ENCODE measurements around the gene NEO1. TPM values are rescaled to one million over a fixed set of nuclear protein-coding genes. Genes with fewer than 3 reads are reported as not detected.
"Not testable (repeated sequence)": the region's sequence is repeated elsewhere in the genome, so short reads cannot be mapped to it uniquely, and the experiment has no call there.

Gene NEO1
- polyA plus RNA-seq, 1 donor (not counting 4 experiments of a cell fraction or from before 2014, with no cell fraction given), result 4.4 TPM

DNA sequence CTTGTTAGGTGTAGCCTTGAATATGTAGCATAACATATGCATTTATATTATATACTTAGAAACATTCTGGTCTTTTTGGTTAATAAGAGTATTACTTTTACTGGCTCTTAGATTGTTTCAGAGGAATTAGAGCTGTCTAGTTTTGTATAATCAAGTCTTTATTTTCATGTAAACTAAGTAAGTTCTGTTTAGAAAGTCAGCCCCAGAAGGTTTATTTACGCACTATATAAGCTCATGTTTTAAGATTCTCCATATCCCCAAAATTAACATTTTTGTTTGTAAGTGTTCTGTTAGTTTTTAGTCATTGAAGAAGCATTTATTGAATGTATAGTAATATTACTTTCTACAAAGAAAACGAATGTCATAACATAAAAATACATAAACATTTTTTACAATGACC lies 158.4 kb downstream of the NEO1 start:
- DNase-seq (ENCODE audit: low read depth, low spot score), result no peak
- no peaks in the 10 kb centered on the region for H3K9me1 ChIP-seq (ENCODE audit: control insufficient read depth, extremely low read depth, insufficient read depth, low read length)
- dilution Hi-C loops (cut with MboI; ENCODE audit: extremely low pct_ligation_motif_present, low sequenced_read_pairs), result no loop called here
- H2AFZ ChIP-seq (ENCODE audit: control insufficient read depth, low read length), result no peak overlapping the region
- no peaks in the 10 kb centered on the region for H3K36me3 ChIP-seq (ENCODE audit: control insufficient read depth in 2 of 2, extremely low read depth in 1 of 2, insufficient read depth in 2 of 2, low read length in 2 of 2)
- no peak overlapping the region for H3K9ac ChIP-seq (ENCODE audit: control insufficient read depth, extremely low read depth, insufficient read depth, low read length)
- H4K20me1 ChIP-seq (ENCODE audit: control insufficient read depth, extremely low read depth, insufficient read depth, low read length), result no peaks in the 10 kb centered on the region
- no peak for FAIRE-seq
- H3K9me3 ChIP-seq (ENCODE audit: control insufficient read depth, low read depth, low read length), result no peaks in the 10 kb centered on the region
- H3K4me3 ChIP-seq (ENCODE audit: control insufficient read depth in 2 of 3, extremely low read depth in 1 of 3, insufficient read depth in 2 of 3, low read depth in 1 of 3, low read length in 3 of 3), result no peak overlapping the region
- no peak for TF ChIP-seq CTCF (optimal IDR thresholded peaks at IDR 0.05 in 1 of 3, IDR thresholded peaks at IDR 0.05 in 1 of 3, conservative IDR thresholded peaks at IDR 0.05 in 1 of 3; ENCODE audit: extremely low read depth in 1 of 3, insufficient read depth in 2 of 3, low read length in 3 of 3)
- no peak for TF ChIP-seq EZH2 (IDR thresholded peaks at IDR 0.05; ENCODE audit: low read length)
- H3K4me2 ChIP-seq (ENCODE audit: control insufficient read depth, extremely low read depth, insufficient read depth, low read depth, low read length), result no peak overlapping the region
- H3K27ac ChIP-seq (ENCODE audit: control insufficient read depth, insufficient read depth, low read length), result no peak overlapping the region
- no peaks in the 10 kb centered on the region for H3K79me2 ChIP-seq (ENCODE audit: control insufficient read depth, insufficient read depth, low read length)
- H3K4me1 ChIP-seq (ENCODE audit: control insufficient read depth, extremely low read depth, insufficient read depth, low read length), result no peaks in the 10 kb centered on the region
- no peaks in the 10 kb centered on the region for H3K27me3 ChIP-seq (ENCODE audit: control insufficient read depth, extremely low read depth, insufficient read depth, low read length)

DNA sequence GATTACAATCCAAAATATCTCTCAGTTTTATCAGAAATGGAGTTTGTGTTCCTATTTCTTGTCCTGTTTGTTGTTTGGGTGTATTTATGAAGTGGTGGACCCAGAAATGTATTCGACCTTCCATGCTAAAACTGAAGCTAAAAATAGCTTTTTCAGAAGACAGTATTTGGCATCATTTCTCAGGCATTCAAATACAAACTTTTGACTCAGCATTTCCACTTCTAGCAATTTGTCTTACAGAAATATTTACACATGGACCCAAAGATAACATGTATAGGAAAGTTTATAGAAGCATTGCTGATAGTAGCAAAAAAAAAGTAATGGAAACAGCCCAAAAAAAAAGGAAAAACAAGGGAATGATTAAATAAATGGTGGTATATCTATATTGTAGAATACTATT lies 160.2 kb downstream of the NEO1 start:
- no peak overlapping the region for H3K4me2 ChIP-seq (ENCODE audit: control insufficient read depth, extremely low read depth, insufficient read depth, low read depth, low read length)
- dilution Hi-C loops (cut with MboI; ENCODE audit: extremely low pct_ligation_motif_present, low sequenced_read_pairs), result no loop called here

GRCh38 chr15:73221450-73221849 lies 169.2 kb downstream of the NEO1 start:
- H3K9ac ChIP-seq (ENCODE audit: control insufficient read depth, extremely low read depth, insufficient read depth, low read length); H3K27ac ChIP-seq (ENCODE audit: control insufficient read depth, insufficient read depth, low read length); H3K4me3 ChIP-seq (ENCODE audit: control insufficient read depth in 2 of 3, extremely low read depth in 1 of 3, insufficient read depth in 2 of 3, low read depth in 1 of 3, low read length in 3 of 3); H3K4me1 ChIP-seq (ENCODE audit: control insufficient read depth, extremely low read depth, insufficient read depth, low read length); H3K79me2 ChIP-seq (ENCODE audit: control insufficient read depth, insufficient read depth, low read length); H2AFZ ChIP-seq (ENCODE audit: control insufficient read depth, low read length); FAIRE-seq; H3K9me1 ChIP-seq (ENCODE audit: control insufficient read depth, extremely low read depth, insufficient read depth, low read length); H3K4me2 ChIP-seq (ENCODE audit: control insufficient read depth, extremely low read depth, insufficient read depth, low read depth, low read length); H3K36me3 ChIP-seq (ENCODE audit: control insufficient read depth in 2 of 2, extremely low read depth in 1 of 2, insufficient read depth in 2 of 2, low read length in 2 of 2); H3K27me3 ChIP-seq (ENCODE audit: control insufficient read depth, extremely low read depth, insufficient read depth, low read length); H3K9me3 ChIP-seq (ENCODE audit: control insufficient read depth, low read depth, low read length); H4K20me1 ChIP-seq (ENCODE audit: control insufficient read depth, extremely low read depth, insufficient read depth, low read length); DNase-seq (ENCODE audit: low read depth, low spot score); dilution Hi-C loops (cut with MboI; ENCODE audit: extremely low pct_ligation_motif_present, low sequenced_read_pairs): not testable (repeated sequence)

More for the DNA sequence above, 160.2 kb downstream of the NEO1 start:
- Histone ChIP-seq H3K4me1 (ENCODE audit: control insufficient read depth, extremely low read depth, insufficient read depth, low read length) (no peaks in the 10 kb centered on the region), H3K4me3 (ENCODE audit: control insufficient read depth in 2 of 3, extremely low read depth in 1 of 3, insufficient read depth in 2 of 3, low read depth in 1 of 3, low read length in 3 of 3) (no peak overlapping the region), H3K36me3 (ENCODE audit: control insufficient read depth in 2 of 2, extremely low read depth in 1 of 2, insufficient read depth in 2 of 2, low read length in 2 of 2) (no peaks in the 10 kb centered on the region), H3K9ac (ENCODE audit: control insufficient read depth, extremely low read depth, insufficient read depth, low read length) (no peak overlapping the region), H2AFZ (ENCODE audit: control insufficient read depth, low read length) (no peak overlapping the region), H3K27me3 (ENCODE audit: control insufficient read depth, extremely low read depth, insufficient read depth, low read length) (no peaks in the 10 kb centered on the region), H4K20me1 (ENCODE audit: control insufficient read depth, extremely low read depth, insufficient read depth, low read length) (no peaks in the 10 kb centered on the region), H3K9me3 (ENCODE audit: control insufficient read depth, low read depth, low read length) (no peaks in the 10 kb centered on the region), H3K27ac (ENCODE audit: control insufficient read depth, insufficient read depth, low read length) (no peak overlapping the region), H3K79me2 (ENCODE audit: control insufficient read depth, insufficient read depth, low read length) (no peaks in the 10 kb centered on the region), H3K9me1 (ENCODE audit: control insufficient read depth, extremely low read depth, insufficient read depth, low read length) (no peaks in the 10 kb centered on the region)
- DNase-seq (ENCODE audit: low read depth, low spot score) (no peak), FAIRE-seq (no peak)
- TF ChIP-seq CTCF (optimal IDR thresholded peaks at IDR 0.05 in 1 of 3, IDR thresholded peaks at IDR 0.05 in 1 of 3, conservative IDR thresholded peaks at IDR 0.05 in 1 of 3; ENCODE audit: extremely low read depth in 1 of 3, insufficient read depth in 2 of 3, low read length in 3 of 3), result no peak
- TF ChIP-seq EZH2 (IDR thresholded peaks at IDR 0.05; ENCODE audit: low read length), result no peak

Measured in keratinocyte (primary cell).